Activated CD4-positive, alpha-beta T cell treated with anti-CD3 and anti-CD28 coated beads, Interleukin-2, Interleukin-4, amounts not matched to agents 100 ng/mL and 50 ng/mL, durations not matched to agents 16 hours and 8 hours (primary cell): Measurements from ENCODE around the gene ENDOU.
"Not testable (repeated sequence)": the region's sequence is repeated elsewhere in the genome, so short reads cannot be mapped to it uniquely, and the experiment has no call there.

ENCODE experiments used
- DNase-seq: peaks from one replicate; pipeline ENCODE4 v3.0.0-alpha.2; 2020; ENCODE audit warnings: low spot score

ENDOU gene

GRCh38 chr12:47687636-47688035 is 37.7 kb downstream of the ENDOU start:
- DNase-seq = no peak

GRCh38 chr12:47686645-47687240 is 38.5 kb downstream of the ENDOU start:
- DNase-seq = no peak

GRCh38 chr12:47679785-47680184 is 45.5 kb downstream of the ENDOU start:
- DNase-seq = no peak

- DNase-seq = no peak
Measured at GRCh38 chr12:47672068-47672467, 53.2 kb downstream of the ENDOU start.

- not testable (repeated sequence) for DNase-seq
Measured at GRCh38 chr12:47667935-47668334, 57.4 kb downstream of the ENDOU start.
